HG02798 (cell line): ENCODE measurements around the gene ACSM2B.
"Not testable (repeated sequence)": the region's sequence is repeated elsewhere in the genome, so short reads cannot be mapped to it uniquely, and the experiment has no call there.

Source experiments
- ATAC-seq: cut with Tn5 transposase; IDR thresholded peaks from one replicate; pipeline ENCODE4 v1.9.1; 2021; ENCODE audit warnings: mild to moderate bottlenecking; ENCODE audit not compliant: unreplicated experiment, poor library complexity

ACSM2B gene

GRCh38 chr16:20598832-20599469 lies 22.8 kb upstream of the ACSM2B start:
- no peak for ATAC-seq

DNA sequence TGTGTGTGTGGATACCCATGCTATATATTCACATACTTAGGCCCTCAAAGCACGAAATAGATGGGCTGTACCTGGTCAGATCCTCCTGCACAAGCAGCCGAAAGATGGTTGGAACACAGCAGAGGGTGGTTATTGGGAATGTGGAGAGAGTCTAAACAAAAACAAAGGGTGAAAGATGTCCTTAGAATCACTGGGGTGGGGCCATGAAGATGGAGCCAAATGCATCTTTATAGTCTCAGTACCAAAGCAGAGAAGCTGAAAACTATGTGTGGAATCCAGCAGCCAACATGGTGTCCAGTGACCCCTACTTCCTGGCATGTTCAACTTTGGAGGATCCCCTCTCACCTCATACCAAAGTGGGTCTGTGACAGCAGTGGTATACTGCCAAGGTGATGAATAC lies 19.5 kb upstream of the ACSM2B start:
- ATAC-seq = not testable (repeated sequence)

DNA sequence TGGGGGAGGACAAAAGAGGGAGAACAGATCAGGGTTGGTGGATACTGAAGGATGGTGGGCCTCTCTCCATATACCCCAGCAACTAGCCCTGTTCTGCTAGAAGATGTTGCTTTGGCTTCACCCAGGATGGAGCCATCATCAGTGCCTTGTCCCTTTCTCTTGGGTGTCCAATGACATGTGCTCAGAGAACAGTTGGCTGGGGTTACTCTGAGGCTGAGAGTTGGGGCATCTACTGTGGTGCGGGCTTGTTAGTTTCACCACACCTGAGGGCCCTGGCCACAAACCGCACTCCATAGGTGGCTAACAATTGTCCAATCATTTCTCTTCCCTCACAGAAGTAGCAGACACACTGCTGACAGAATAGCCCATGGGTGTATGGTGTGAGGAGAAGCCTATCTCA lies 18.9 kb upstream of the ACSM2B start:
- not testable (repeated sequence) for ATAC-seq

DNA sequence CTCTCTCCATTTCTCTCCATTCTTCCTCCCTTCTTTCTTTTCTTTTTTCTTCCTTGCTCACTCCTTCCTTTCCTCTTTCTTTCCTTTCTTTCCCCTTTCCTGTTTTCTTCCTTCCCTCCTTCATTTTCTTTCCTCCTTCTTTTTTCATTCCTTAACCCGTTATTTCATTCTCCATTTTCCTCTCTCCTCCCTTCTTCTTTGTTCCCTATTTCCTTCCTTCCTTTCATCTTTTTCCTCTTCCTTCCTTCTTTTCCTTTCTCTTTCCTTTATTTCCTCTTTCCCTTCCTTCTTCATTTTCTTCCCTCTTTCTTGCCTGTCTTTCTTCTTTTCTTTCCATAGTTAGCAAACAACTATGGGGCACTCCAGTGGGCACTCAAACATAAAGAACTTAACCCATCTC lies 16.6 kb upstream of the ACSM2B start:
- ATAC-seq = not testable (repeated sequence)

GRCh38 chr16:20589486-20589885 lies 13.3 kb upstream of the ACSM2B start:
- not testable (repeated sequence) for ATAC-seq

- not testable (repeated sequence) for ATAC-seq
Observed at GRCh38 chr16:20587645-20588074, 11.5 kb upstream of the ACSM2B start.

GRCh38 chr16:20586716-20587115 lies 10.5 kb upstream of the ACSM2B start:
- ATAC-seq = not testable (repeated sequence)

DNA sequence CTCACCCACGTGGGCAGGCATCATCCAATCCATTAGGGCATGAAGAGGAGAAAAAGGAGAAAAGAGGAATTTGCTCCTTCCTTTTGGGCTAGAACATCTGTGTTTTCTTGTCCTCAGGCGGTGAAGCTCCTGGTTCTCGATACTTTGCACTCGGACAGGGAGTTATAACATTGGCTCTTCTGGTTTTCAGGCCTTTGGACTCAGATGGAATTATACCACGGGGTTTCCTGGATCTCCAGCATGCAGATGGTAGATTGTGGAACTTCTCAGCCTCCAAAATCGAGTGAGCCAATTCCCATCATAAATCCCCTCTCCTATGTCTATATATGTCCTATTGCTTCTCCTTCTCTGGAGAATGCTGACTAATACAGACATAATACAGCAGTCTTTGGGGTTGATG lies 9.9 kb upstream of the ACSM2B start:
- not testable (repeated sequence) for ATAC-seq

DNA sequence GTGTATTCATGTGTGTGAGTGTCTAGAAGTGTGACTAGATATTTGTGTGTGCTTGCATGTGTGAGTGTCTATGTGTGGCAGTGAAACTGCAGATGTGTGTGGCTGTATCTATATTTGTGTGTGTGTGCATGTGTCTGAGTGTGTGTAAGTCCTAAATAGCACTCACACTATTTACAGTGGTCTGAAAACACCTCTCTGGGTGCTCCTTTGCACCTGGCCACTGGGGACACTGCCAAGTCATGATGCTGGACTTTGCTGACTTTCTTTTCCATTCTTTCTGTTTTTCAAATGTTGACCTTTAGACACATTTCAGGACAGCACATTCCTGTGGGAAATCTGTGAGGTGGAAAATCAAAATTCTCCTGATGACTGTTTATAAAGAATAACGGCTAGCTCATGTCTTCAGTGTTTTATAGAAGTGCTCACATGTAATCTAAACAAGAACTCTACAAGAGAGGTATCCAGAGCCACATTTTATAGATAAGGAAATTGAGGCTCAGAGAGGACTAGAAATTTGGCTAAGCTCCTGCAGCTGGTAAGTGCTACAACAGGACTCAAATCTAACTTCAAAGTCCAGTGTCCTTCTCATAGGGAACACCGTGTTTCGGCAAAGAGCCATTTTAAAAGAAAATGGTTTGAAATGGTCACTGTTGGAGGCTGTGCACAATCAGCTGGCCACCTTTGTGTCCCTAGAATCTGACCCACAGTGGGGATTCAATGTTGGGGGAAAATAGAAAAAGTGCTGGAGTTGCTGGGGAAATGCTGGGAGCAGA lies 4.5 kb upstream of the ACSM2B start:
- ATAC-seq = not testable (repeated sequence)

DNA sequence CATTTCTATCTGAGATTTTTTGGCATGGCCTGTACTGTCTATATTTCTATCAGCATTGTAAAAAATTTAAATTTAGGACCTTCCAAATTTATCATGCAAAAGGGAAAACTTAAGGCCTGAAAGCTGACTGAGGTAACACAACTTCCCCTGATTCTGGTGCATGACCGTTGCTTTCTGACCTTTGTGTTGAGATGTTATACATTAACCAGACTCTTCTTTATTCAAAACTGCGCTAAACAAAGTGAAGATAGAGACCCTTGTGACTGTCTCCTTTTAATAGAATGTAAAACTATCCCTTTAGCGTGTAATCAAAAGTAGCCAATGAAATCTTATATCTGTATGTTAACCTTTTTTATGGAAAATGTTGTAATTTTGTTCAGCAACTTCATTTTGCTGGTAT lies 1.9 kb upstream of the ACSM2B start:
- ATAC-seq = not testable (repeated sequence)

DNA sequence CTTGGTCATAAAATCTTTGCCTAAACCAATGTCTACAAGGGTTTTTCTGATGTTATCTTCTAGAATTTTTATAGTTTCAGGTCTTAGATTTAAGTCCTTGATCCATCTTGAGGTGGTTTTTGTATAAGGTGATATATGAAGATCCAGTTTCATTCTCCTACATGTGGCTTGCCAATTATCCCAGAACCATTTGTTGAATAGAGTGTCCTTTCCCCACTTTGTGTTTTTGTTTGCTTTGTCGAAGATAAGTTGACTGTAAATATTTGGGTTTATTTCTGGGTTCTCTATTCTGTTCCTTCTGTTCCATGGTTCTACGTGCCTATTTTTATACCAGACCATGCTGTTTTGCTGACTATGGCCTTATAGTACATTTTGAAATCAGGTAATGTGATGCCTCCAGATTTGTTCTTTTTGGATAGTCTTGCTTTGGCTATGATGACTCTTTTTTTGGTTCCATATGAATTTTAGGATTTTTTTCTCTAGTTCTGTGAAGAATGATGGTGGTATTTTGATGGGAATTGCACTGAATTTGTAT lies 7.0 kb downstream of the ACSM2B start:
- not testable (repeated sequence) for ATAC-seq

- ATAC-seq = no peak
Observed at GRCh38 chr16:20568404-20568803, 7.8 kb downstream of the ACSM2B start.

GRCh38 chr16:20566864-20567263 lies 9.3 kb downstream of the ACSM2B start:
- no peak for ATAC-seq

GRCh38 chr16:20565334-20565733 lies 10.8 kb downstream of the ACSM2B start:
- not testable (repeated sequence) for ATAC-seq

- ATAC-seq = not testable (repeated sequence)
Observed at GRCh38 chr16:20564218-20564617, 11.9 kb downstream of the ACSM2B start.

DNA sequence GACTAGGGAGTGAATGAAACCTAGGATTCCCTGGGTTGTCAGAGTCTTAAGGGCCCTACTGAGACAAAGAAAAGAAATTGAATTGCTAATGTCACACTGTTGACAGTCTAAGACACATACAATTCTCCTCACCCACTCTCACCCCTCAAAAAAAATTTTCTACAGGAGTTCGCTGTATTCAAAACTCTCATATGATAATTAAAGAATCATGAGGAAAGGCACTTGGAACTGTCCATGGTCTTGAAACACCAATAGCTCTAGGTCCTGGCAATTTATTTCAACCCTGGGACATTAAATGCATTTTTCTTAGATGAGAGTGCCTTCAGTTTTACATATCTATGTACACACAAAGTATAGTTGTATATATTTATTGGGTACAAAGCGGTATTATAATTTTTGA lies 20.5 kb downstream of the ACSM2B start:
- not testable (repeated sequence) for ATAC-seq

GRCh38 chr16:20554689-20555088 lies 21.5 kb downstream of the ACSM2B start:
- not testable (repeated sequence) for ATAC-seq

DNA sequence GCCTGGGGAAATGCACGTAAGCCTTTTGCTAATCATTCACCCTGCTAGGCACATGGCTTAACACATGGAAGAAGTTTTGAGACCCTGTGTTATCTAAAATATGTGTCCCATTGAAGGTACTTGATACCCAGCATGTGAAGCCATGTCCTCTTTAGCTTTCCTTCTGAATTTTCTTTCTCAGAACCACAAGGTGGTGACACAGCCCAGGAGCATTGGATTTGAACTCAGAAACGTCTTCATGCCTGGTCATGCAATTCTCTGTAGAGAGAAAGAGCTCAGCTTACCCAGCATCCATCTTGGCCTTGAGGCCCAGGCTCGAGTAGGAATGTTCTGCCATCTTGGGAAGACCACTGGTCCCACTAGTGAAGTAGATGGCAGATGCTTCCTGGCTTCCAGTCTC lies 22.7 kb downstream of the ACSM2B start:
- ATAC-seq = not testable (repeated sequence)

- ATAC-seq = not testable (repeated sequence)
Observed at GRCh38 chr16:20546951-20547350, 29.2 kb downstream of the ACSM2B start.

DNA sequence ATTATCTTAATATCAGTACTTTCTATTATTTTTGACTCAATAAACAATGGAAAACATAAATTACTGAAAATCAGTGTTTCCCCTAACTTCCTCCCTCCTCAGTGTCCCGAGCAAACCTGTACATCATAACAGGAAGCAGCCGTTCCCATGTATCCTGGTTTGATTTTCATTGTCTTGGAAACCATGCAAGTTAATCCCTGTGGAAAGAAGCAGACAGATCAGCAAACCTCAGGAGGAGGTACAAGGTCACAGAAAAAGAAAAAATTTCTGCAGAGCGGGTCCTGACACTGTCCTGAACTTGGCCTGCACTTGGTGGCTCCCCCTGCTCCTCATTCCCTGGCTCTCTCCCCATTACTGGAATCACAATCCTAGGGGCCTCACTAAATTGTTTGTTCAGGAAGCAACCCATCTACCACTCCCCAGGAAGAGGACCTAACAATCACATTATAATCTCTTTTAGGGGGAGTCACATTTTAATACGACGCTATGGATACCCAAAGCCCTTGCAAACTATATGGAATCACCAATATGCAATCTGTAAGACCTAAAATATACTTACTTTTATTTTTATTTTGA lies 29.8 kb downstream of the ACSM2B start:
- ATAC-seq = not testable (repeated sequence)
